HG02973 (cell line): ENCODE results near the gene LIPN.
"Not testable (repeated sequence)": the region's sequence is repeated elsewhere in the genome, so short reads cannot be mapped to it uniquely, and the experiment has no call there.

ENCODE experiments used
- ATAC-seq: cut with Tn5 transposase; IDR thresholded peaks from one replicate; pipeline ENCODE4 v1.9.1; 2021; ENCODE audit warnings: moderate library complexity; ENCODE audit not compliant: unreplicated experiment

Gene LIPN, protein sequence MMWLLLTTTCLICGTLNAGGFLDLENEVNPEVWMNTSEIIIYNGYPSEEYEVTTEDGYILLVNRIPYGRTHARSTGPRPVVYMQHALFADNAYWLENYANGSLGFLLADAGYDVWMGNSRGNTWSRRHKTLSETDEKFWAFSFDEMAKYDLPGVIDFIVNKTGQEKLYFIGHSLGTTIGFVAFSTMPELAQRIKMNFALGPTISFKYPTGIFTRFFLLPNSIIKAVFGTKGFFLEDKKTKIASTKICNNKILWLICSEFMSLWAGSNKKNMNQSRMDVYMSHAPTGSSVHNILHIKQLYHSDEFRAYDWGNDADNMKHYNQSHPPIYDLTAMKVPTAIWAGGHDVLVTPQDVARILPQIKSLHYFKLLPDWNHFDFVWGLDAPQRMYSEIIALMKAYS

DNA sequence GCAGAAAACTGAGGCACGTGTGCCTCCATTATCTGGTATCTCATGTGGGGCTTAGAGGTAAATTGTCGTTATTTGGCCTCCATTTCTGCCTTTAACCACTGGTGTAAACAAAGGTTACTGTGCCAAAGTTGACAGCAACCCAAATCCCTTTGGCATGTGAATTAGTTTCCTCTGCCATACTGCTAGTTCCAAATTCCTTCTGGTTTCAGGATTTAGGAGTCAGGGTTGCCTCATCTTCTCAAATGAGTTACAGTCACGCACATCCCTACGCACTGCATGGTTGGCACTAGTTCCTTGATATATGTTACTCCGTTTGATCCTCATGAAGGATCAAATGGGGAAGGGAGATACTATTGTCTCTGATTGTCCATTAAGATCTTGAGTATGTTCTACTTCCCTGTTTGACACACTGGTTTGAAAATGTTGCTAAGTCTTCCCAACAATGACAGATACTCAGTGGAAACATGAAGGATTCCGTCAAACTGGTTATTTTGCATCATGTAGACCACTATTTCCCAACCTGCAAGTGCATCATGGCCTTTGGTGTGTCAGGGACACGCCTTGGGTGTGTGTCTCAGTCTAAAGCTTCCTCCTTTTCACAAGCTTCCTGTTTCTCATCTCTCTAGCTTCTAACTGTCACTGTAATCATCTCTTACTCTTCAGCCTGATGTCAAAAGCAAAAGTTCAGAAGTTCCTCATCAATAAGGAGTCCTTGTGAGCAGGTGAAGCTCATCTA is at the start of gene LIPN:
TSS of gene LIPN (plus strand) at position 655 of the 736 bp plus-strand sequence. CDS start 1,386 bp downstream, outside the sequence.
- ATAC-seq = no peak

GRCh38 chr10:88715517-88715916 is 44.3 kb upstream of the LIPN start:
- ATAC-seq = no peak

- no peak for ATAC-seq
Measured at GRCh38 chr10:88721392-88721791, 38.4 kb upstream of the LIPN start.

DNA sequence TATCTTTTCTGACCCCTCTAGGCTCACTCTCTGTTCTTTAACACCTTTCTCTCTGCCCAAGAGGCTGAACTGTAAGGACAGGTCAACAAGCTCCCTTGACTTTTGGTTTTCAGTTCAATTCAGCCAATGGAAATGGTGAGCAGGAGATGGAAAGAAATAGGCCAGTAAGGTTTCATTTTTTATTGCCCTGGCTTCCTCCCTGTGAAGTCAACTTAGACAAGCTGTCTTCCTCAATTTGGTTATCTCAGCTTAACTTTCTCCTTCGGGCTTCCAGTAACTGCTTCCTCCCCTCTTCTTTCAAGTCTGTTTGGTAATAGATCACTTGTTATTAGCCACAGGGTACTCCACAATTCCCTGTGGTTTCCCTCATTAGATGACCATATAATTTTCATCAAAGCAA is 34.0 kb upstream of the LIPN start:
- ATAC-seq = no peak

- no peak for ATAC-seq
Measured at GRCh38 chr10:88728107-88728763, 31.6 kb upstream of the LIPN start.

DNA sequence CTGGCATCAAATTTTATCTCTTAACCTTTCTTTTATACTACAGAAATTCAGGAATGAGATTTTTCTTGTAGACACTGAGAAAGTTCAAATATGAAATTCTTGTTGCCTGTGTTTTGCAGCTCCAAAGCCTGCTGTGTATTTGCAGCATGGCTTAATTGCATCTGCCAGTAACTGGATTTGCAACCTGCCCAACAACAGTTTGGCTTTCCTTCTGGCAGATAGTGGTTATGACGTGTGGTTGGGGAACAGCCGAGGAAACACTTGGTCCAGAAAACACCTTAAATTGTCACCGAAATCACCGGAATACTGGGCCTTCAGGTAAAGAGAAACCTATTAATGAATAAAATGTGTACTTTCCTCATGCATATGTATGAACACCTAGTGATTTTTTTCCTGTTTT is 29.0 kb upstream of the LIPN start:
- no peak for ATAC-seq

GRCh38 chr10:88731296-88731695 is 28.5 kb upstream of the LIPN start:
- no peak for ATAC-seq

- ATAC-seq = no peak
Measured at GRCh38 chr10:88733215-88733614, 26.6 kb upstream of the LIPN start.

- no peak for ATAC-seq
Measured at GRCh38 chr10:88735661-88736060, 24.2 kb upstream of the LIPN start.

DNA sequence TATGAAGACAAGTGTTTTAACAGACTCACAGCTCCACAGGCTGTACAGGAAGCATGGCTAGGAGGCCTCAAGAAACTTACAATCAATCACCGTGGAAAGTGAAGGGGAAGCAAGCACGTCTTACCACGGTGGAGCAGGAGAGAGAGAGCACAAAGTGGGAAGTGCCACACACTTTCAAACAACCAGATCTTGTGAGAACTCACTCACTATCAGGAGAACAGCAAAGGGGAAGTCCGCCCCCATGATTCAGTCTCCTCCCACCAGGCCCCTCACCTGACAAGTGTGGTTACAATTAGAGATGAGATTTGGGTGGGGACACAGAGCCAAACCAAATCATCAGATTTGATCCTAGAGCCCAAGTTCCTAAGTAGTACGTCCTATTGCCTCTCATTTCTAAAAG is 17.9 kb upstream of the LIPN start:
- ATAC-seq = not testable (repeated sequence)

GRCh38 chr10:88742448-88742847 is 17.4 kb upstream of the LIPN start:
- no peak for ATAC-seq

GRCh38 chr10:88744002-88744401 is 15.8 kb upstream of the LIPN start:
- no peak for ATAC-seq

DNA sequence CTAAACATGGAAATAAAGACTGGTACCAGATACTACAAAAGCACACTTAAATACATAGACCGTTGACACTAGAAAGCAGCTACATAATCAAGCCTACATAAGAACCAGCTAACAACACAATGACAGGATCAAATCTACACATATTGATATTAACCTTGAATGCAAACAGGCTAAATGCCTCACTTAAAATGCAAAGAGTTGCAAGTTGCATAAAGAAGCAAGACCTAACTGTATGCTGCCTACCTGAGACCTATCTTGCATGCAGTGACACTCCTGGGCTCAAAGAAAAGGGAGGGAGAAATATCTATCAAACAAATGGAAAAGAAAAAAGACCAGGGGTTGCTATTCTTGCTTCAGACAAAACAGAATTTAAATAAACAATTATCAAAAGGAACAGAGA is 14.2 kb upstream of the LIPN start:
- no peak for ATAC-seq

DNA sequence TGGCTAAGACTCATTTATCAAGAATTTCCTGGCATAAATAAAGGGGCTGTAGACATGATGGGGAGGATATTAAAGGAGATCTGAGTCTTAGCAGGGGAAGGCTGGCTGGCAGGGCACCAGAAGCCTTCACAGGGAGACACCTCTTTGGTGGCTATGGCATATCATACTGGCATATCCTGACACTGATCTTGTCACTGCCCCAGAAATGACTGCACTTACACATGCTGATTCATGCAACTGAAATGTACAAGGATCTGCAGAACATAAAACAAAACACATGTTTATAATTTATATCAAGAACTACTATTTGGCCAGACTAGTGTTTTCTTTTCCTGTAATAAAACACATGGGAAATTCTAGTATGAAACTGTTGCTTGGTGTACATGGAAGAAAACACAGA is 5.5 kb upstream of the LIPN start:
- no peak for ATAC-seq

GRCh38 chr10:88755753-88756152 is 4.1 kb upstream of the LIPN start:
- no peak for ATAC-seq

DNA sequence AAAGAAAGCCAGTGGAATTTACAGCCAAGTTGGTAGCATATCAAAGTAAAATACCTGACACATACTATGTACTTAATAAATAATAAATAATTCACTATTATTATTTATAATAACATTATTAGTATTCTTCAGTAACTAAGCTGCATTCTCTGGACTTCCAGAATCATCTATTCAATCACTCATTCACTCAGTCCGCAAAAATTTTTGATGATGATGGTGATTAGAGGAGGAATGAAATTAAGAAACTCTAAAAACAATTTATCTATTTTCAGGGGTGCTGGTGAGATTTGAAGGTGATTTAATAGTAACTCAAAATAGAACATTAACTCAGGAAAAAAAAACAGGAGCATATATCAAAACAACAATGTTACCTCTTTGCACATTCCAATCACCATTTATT is 3.2 kb upstream of the LIPN start:
- no peak for ATAC-seq

DNA sequence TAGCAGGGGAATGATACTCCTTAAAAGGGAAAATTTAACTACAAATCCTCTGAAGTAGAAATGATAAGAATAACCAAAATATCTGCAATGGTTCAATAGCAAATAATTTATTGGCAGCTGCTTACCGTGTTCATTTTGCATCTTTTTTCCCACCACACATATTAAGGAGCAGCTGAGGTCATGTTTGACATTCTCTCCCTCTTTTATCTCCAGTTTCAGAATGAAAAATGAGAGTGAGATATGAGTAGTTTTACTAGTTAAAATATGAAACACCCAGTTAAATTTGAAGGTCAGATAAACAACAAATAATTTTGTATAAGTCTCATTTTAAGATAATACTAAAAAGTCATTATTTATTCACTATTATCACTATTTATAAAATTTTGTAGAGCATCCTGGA is 3.1 kb downstream of the LIPN start:
- ATAC-seq = no peak

DNA sequence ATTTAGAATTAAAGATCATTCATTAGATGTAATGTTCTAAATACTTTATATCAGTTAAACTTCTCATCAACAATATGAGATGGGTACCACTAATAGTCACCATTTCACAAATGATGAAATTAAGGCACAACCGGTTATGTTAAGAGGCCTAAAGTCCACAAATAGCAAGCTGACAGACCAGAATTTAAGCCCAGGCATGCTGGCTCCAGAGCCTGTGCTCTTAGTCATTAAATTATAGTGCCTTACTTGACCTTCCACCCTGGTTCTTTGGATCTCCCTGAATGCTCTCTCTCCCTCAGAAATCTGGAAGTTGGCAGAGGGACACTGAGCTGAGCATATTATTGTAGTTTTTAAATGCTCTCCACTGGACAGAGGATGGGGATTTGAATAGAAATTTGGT is 3.6 kb downstream of the LIPN start:
- ATAC-seq = no peak

GRCh38 chr10:88764110-88764509 is 4.3 kb downstream of the LIPN start:
- no peak for ATAC-seq

- ATAC-seq = no peak
Measured at GRCh38 chr10:88765816-88766215, 6.0 kb downstream of the LIPN start.

DNA sequence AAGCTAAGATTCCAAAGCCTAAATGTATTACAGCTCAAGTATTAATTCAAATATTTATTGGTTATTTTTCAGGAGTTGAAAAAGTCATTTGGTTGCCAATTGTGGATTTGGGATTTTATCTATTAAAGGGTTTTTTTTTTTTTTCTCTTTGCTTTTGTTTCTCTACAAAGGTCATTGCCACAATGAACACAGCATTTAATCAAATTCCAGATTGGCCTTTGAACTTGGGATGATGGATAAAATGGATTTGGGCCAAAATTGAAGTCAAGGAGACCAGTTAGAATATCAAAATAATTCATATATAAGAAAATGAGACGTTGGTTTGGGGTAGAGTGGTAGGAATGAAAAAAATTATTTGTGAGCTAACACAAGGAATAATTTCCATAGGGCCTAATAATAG is 9.6 kb downstream of the LIPN start:
- no peak for ATAC-seq

DNA sequence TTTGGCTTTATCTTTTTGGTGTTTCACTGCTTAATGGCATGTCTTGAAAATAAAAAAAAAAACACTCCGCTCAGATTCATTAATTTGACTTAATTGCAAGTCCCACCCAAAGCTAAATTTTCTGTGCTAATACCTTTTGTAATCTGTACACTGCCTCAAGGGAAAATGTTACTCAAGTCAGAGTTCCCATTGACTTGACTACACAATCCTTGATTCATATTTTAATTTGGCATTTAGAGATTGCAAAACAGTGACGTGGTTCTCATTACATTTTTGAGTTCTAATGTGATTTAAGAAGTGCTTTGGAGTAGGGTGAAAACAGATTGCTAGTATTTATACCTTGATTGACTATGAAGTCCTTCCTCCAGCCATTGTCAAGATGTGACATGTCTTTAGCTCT is 21.4 kb downstream of the LIPN start:
- no peak for ATAC-seq
